IMR-90 (cell line): ENCODE measurements around the gene DEFB131B.
"Not testable (repeated sequence)": the region's sequence is repeated elsewhere in the genome, so short reads cannot be mapped to it uniquely, and the experiment has no call there.

Experiments
- BHLHE40 ChIP-seq: fragments of 150-350 bp; IDR thresholded peaks from 2 replicates; pipeline ENCODE4 v1.6.1; 2016; ENCODE audit warnings: mild to moderate bottlenecking, low read depth, low read length
- CEBPB ChIP-seq: IDR thresholded peaks from 2 replicates; pipeline ENCODE4 v1.6.1; 2012; ENCODE audit warnings: low read depth, low read length, improper control_type of control experiment
- CTCF ChIP-seq: conservative IDR thresholded peaks from 2 replicates; pipeline ENCODE4 v1.5.1; 2012; ENCODE audit warnings: mild to moderate bottlenecking, low read depth, low read length, improper control_type of control experiment
- MAZ ChIP-seq: IDR thresholded peaks from 2 replicates; pipeline ENCODE4 v1.6.1; 2012; ENCODE audit warnings: low read depth, mild to moderate bottlenecking, low read length, improper control_type of control experiment, moderate library complexity, borderline replicate concordance
- MXI1 ChIP-seq: IDR thresholded peaks from 2 replicates; pipeline ENCODE4 v1.6.1; 2012; ENCODE audit warnings: low read depth, mild to moderate bottlenecking, low read length, moderate library complexity, borderline replicate concordance
- POLR2A ChIP-seq: IDR thresholded peaks from 2 replicates; pipeline ENCODE4 v1.6.1; 2012; ENCODE audit warnings: mild to moderate bottlenecking, low read depth, low read length
- RAD21 ChIP-seq: IDR thresholded peaks from 2 replicates; pipeline ENCODE4 v1.6.1; 2012; ENCODE audit warnings: low read length, improper control_type of control experiment
- SMC3 ChIP-seq: fragments of 150-350 bp; IDR thresholded peaks from 2 replicates; pipeline ENCODE4 v1.6.1; 2016; ENCODE audit warnings: low read depth, mild to moderate bottlenecking, antibody characterized with exemption, low read length, moderate library complexity
- TF ChIP-seq, protein P1 (sequence below): fragments of 150-350 bp; IDR thresholded peaks from 2 replicates; pipeline ENCODE4 v1.6.1; 2017; ENCODE audit warnings: mild to moderate bottlenecking, antibody characterized with exemption, low read length, low read depth

DNA sequence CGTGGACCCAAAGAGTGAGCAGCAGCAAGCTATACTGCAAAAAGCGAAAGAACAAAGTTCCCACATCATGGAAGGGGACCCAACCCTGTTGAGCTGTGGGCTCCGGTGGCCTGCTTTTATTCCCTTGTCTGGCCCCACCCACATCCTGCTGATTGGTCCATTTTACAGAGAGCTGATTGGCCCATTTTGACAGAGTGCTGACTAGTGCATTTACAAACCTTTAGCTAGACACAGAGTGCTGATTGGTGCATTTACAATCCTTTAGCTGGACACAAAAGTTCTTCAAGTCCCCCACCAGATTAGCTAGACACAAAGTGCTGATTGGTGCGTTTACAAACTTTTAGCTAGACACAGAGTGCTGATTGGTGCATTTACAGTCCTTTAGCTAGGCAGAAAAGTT is 34.9 kb upstream of the DEFB131B start:
- TF ChIP-seq CTCF, POLR2A, MXI1, BHLHE40, SMC3, MAZ, CEBPB, RAD21: not testable (repeated sequence)
- TF ChIP-seq, protein P1, sequence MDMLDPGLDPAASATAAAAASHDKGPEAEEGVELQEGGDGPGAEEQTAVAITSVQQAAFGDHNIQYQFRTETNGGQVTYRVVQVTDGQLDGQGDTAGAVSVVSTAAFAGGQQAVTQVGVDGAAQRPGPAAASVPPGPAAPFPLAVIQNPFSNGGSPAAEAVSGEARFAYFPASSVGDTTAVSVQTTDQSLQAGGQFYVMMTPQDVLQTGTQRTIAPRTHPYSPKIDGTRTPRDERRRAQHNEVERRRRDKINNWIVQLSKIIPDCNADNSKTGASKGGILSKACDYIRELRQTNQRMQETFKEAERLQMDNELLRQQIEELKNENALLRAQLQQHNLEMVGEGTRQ, result not testable (repeated sequence)
